Activated gamma-delta T cell treated with anti-CD3 and anti-CD28 coated beads, Interleukin-2, amount 50 U/mL, for 16 hours (primary cell): Measurements from ENCODE around the gene UBAC2.
"Not testable (repeated sequence)": the region's sequence is repeated elsewhere in the genome, so short reads cannot be mapped to it uniquely, and the experiment has no call there.

Source experiments
- DNase-seq: peaks from one replicate; pipeline ENCODE4 v3.0.0-alpha.2; 2020; ENCODE audit warnings: low read depth

Gene UBAC2

DNA sequence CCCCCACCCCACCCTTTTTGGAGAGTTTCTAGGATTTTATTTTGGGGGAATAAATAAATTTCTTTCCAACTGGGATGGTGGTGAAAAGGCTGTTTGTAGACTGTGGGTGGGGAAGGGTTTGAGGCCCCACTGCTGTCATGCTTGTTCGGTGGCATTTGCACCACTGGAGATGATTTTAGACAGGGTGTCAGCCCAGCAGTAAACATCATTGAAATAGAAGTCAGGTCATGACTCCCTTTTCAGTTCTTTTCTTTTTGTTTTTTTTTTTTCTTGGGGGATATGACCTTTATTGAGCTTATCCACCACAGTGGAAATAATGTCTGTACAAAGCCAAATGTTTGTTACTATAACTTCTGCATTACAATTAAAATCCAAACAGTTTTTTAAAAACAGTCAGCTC lies 14.1 kb downstream of the UBAC2 start:
- no peak for DNase-seq

DNA sequence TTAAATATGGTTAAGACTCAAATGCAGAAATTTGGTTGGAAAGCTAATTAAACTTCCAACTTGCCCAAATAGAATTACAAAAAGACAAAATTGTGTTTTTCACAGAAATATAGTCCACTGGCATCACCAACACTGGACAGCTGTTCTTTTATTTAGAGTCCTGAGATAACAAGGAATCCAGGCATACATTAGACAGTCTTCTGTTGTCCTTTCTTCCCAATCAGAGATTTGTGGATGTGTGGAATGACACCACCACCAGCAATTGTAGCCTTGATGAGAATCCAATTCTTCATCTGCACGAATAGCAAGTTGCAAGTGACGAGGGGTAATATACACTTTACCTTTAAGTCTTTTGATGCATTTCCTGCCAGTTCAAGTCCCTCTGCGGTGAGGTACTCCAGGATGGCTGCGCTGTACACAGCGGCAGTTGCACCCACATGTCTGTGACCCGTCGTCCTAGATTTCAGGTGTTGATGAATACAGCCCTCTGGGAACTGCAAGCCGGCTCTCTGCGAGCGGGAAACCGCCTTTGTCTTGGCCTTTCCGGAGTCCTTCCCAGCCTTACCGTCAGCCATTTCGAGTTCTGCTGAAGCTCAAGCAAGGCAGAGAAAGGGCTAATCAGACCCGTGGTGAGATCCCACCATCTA lies 14.7 kb downstream of the UBAC2 start:
- DNase-seq: peak; percentile 35

DNA sequence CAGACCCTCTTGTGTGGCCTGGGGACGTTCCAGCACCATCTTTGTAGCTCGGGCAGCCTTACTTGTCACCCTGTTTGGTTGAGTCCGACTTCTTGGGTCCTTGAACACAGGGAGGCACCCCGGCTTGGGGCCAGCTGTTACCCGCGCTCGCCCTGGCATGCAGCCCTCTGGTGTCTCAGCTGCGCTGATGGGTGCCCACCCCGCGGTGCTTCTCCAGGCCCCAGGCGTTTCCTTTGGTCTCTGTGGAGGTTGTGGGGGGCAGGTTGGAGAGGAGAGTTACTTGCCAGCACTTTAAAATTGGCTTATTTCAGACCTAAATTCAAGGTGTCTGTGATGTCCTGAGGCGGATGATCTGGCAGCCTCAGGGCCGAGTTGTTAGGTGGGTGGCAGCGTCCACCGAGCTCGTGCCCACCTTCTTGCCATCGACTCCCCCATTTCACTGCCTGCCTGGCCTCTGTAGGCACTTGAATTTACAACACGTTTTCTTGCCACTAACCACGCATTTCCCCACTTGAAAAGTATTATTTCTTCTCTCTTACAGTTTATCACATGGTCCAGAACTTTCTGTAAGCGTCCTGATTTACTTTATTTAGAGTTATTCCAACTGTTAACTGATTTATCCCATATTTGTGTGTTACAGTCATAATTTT lies 16.9 kb downstream of the UBAC2 start:
- DNase-seq: no peak

DNA sequence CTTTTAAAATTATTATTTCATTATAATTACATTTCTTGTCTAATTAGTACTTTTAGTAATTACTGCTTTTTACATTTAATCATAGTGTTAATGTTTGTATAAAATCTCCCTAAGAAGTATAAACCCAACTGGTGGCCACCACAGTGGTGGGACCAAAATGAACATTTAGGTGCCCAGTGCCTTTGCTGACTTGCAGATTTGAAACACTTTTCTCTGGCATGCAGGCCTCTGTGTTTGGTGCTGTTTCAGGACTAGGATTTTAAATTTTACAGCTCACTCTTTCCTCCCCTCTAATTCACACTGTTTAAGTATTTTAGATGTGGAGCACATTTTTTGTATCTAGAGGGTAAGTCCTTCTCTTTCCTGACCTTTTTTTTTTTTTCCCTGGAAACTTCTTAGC lies 17.5 kb downstream of the UBAC2 start:
- no peak for DNase-seq

DNA sequence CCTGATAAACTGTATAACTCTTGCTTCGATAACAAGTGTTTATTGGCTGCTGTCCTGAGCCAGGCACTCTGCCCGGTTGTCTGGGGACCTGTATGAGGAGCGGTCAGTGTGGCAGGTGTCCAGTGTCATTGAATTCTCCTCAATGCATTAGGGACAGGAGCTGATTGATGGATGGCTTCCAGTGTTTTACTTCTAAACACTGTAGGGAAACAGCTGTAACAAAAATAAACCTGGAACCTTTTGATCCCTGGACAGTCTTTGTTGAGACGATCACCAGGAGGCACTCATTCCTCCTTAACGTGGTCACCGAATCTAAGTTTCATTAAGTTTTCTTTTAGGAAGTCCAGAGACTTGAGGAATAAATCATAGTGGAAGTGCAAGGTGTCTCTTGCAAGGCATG lies 17.9 kb downstream of the UBAC2 start:
- no peak for DNase-seq

DNA sequence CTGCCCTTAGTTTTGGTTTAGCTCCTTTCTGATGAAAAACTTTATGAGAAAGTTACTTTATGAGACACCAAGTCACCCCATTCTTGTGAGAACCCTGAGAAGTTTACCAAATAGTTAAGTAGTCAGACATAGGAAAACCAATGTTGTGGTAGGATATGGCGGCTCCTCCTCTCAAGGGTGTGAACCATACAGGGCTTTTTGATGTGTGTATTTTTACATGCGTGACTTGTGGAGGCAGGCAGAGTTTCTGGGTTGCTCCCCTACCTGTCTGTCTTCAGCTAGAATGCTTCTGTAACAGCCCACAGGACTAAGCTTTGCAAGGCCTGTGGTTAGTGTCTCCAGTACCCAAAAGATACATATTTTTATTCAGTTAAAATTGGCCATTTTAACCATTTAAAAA lies 18.3 kb downstream of the UBAC2 start:
- DNase-seq: peak; percentile 49

DNA sequence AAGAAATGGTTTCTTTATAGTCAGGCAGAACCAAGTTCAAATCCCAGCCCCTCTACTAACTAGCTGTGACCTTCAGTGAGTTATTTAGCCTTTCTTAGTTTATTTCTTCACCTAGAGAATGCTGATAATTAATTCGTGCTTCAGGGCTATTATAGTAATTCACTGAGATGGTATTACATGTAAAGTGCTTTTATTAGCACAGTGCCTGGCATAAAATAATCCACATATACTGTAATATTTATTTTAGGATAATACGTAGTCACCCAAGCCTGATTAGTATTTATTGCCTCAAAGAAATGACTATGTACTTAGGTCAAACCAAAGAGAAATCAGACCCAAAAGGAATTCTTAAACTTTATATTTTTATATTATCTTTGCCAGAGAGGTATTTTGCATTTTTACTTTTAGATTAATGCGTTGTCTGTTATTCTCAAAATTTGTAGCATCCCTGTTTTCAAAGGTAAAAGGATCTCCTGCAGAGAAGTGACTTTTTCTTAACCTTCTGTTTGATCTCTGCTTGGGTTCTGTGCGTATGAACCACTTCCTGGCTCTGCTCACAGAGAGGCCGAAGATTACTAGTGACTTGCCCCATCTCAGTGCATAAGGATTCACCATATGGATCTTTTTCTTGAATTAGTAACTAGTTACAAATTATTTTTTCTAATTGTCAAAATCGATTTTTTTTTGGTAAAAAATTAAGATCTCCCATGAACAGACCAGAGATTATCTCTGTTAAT lies 19.7 kb downstream of the UBAC2 start:
- DNase-seq: no peak

DNA sequence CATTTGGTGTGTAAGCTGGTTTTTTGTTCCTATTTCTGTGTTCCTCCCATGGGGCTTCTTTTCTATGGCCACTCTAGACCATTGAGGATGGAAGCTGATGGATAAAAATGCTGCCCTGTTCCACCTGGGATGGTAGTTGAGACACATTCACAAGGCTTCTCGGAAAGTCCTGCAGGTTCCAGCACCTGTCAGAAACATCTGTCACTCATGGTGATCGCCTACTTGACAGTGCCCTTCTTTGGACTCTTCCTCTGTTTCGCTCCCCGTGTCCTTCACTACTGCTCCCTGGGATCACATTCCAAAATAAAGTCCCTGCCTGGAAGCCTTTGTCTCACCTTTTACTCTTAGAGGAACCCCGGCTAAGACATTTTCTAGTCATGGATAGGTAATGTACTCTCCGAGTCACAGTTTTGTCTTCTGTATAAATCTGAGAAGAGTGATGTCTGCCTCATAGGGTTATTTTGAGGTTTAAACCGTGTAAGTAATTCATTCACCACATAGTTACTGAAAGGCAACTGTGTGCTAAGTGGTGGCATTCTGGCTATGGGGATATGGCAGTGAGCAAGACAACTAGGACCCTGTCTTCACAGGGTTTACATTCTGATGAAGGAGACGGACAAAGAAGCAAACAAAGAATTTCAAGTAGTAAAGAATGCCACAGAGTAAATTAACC lies 21.0 kb downstream of the UBAC2 start:
- DNase-seq: no peak

DNA sequence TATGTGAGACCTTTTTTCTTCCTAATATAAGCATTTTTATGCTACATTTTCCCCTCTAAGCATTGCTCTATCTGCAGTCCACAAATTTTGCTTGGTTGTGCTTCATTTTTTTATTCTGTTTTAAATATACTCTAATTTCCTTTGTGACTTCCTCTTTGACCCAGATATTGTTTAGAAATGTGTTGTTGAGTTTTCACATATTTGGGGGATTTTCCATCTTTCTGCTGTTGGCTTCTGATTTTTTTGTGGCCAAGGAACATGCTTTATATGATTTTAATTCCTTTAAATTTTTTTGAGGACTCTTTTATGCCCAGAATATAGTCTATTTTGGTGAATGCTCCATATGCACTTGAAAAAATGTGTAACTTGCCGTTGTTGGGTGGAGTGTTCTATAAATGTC lies 22.9 kb downstream of the UBAC2 start:
- DNase-seq: no peak

DNA sequence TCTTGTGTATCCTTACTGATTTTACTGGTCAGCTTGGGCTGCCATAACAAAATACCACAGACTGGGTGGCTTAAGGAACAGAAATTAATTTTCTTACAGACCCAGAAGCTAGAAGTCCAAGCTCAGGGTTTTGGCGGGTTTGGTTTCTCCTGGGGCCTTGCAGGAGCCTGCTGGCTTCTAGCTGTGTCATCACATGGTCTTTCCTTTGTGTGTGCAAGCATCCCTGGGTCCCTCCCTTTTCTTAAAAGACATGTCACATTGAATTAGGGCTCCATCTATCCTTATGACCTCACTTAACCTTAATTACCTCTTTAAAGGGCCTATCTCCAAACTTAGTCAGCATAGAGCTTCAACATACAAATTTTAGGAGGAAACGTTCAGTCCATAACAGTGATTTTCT lies 23.4 kb downstream of the UBAC2 start:
- DNase-seq: no peak

DNA sequence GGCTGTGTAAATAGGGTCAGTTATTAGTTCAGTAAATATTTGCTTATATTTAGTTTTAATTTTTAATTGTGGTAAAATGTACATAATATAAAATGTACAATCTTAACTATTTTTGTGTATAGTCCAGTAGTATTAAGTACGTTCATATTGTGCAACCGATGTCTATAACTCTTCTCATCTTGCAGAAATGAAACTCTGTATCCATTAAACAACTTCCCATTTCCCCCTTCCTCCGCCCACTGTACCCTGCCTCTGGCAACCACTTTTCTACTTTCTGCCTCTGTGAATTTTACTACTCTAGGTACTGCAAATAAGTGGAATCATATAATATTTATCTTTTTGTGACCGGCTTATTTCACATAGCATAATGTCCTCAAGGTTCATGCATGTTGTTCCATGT lies 24.4 kb downstream of the UBAC2 start:
- DNase-seq: no peak

DNA sequence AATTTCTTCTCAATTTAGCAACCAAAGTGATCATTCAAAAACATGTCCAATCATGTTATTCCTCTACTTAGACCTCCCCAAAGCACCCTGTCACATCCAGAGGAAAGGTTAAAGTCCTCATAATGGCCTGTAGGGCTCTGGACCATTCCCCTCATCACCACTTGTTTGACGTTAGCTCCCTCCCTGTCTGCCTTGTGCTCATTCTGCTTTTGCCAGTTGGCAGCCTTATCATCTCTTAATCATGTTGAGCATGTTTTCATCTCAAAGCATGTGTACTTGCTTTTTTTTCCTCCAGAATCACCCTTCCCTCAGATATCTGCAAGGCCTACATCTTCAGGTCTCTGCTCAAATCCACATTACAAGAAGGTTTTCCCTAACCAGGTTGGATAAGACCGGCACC lies 25.9 kb downstream of the UBAC2 start:
- DNase-seq: no peak

DNA sequence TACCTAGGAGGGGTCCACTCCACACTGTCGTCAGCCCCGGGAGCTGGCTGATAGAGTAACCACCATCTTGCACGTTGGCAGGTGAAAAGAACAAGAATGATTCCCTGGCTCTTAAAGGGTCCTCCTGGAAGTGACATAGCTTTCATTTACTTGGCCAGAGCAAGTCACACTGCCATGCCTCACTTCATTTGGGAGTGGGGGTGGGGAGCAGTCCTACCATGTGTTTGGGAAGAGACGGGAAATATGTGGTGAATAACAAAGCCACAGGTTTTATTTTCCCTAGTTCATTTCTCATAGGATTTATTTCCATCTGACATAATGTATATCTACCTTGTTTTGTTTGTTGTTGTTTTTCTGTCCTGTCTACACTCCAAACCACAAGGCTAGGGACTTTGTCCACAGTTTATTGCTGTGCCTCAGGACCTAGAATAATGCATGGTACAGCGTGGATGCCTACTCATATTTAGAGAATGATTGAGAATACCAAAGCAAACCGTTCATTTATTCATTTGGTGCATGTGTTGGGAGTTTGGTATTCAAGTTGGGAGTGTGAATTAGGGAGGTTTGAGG lies 26.8 kb downstream of the UBAC2 start:
- no peak for DNase-seq

DNA sequence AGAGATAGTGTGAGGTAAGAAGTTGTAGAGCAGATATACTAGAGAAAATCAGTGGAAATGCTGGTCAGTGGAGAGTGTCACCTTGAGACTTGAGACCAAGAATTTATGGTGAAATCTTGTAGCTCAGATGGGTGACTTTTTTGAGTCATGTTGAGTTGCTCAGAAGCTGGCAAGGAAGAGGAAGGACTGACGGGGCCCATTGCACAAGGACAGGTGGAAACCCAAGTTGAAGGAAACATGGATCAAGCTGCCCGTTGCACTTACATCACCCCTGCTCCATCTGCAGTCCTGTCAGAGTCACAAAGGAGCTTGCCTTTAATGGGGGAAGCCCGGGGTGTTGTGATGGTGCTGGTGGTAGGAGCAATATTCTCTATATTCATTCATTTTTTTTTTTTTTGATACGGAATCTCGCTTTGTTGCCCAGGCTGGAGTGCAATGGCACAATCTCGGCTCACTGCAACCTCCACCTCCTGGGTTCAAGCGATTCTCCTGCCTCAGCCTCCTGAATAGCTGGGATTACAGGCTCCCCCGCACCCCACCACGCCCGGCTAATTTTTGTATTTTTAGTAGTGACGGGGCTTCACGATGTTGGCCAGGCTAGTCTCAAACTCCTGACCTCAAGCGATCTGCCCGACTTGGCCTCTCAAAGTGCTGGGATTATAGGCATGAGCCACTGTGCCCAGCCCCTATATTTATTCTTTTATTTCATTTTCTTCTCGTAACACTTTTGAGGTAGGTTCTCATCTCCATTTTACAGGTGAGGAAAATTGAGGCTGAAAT lies 27.4 kb downstream of the UBAC2 start:
- no peak for DNase-seq

DNA sequence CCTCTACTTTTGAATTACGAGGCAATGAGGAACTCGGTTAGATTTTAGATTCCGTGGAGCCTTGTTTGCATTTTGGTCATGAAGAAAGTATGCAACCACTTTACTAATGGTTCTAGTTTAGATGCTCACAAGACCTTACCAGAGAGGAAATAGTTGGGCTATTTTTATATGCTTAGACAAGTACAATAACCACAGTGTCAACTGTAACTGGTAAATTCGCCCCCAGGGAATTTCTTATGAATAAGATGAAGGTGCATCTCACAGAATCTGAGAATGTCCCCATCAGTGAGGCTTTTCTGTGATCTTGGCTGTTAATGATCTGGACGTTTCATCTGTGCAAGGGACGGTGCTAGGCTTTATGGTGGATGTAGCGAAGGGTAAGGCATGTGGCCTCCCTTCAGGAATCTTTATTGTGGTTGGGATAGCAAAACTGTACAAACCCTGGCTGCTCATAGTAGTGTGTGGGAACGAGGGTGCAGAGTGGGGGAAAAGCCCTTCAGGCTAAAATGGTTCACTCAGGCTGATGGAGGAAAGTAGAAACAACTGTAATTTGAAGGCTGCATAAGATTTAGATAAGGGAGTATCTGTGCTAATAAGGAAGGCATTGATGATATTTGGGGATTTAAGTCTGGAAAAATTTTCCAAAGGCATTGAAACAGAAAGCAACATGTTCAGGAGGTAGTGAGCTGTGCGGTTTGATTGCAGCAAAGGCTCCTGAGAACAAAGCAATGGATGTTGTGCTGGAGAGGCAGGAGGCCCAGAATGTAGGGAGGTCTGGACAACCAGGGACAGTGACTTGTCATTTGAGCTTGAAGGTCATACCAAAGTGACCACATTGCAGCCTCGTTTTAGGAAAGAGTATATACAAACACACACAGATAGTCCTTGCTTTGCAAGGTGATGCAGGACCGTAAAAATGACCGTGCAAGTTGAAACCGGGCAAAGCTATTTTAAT lies 28.4 kb downstream of the UBAC2 start:
- DNase-seq: no peak

DNA sequence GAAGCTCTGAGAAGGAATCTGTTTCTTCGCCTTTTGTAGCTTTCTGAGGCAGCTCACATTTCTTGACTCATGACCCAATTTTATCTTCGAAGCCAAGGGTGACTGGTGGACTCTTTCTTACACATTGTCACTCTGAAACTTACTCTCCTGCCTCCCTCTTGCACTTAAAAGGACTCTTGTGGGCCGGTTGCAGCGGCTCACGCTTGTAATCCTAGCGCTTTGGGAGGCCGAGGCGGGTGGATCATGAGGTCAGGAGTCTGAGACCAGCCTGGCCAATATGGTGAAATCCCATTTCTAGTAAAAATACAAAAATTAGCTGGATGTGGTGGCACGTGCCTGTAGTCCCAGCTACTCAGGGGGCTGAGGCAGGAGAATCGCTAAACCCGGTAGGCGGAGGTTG lies 29.9 kb downstream of the UBAC2 start:
- DNase-seq: not testable (repeated sequence)

DNA sequence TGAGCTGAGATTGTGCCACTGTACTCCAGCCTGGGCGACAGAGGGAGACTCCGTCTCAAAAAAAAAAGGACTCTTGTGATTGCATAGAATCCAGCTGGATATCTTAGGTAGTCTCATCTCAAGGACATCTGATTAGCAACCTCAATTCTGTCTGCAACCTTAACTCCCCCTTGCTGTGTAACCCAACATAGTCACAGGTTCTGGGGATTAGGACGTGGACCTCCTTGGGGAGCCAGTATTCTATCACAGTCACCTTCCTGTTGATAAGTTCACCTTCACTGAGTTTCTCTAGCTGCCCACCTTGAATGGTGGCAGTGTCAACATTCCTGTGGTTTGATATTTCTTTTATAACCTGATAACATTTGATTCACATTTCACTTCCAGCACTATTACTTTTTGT lies 30.3 kb downstream of the UBAC2 start:
- DNase-seq: no peak

DNA sequence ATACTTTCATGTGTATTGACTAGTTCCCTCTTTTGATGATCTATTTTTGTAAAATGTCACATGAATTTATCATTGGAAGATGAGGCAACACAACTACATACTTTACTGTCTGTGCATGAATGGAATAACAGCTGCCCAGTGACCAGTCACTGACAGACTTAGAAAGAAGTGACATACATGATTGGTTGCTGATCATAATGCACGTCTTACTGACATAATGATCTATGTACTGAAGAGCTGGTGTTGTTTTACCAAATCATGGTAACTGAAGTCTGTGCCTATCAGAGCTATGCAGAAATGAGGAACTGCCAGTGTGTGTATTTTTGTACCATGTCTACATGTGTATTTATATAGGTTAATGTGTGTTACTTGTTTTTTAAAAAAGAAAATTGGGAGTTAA lies 31.1 kb downstream of the UBAC2 start:
- no peak for DNase-seq

DNA sequence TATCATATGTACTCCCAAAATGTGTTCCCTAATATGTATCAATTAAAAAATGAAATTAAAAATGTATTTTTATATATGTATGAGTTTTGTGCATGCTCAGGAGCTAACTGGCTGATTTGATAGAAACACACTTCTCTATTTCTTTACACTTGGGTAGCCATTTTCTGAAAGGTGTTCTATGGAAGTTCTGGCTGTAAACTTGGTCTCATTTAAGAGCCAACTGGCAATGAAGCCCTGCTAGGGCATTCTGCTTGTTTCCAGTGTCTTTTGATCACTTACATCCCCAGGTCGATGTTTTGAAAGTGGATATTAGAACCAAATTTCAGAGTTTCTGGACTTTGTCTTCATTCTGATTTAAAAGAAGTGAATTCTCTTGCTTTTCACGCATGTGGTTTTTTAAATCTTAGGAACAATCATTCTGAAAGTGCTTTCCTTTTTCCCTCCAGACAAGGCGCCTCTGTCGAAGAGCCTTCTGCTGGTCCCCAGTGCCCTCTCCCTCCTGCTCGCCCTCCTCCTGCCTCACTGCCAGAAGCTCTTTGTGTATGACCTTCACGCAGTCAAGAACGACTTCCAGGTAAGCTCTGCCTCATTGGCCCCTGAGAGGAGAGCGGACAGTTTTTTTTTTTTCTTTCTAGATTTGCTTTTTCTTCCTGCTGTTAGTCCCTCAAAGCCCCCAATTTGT lies 37.5 kb downstream of the UBAC2 start:
- no peak for DNase-seq

DNA sequence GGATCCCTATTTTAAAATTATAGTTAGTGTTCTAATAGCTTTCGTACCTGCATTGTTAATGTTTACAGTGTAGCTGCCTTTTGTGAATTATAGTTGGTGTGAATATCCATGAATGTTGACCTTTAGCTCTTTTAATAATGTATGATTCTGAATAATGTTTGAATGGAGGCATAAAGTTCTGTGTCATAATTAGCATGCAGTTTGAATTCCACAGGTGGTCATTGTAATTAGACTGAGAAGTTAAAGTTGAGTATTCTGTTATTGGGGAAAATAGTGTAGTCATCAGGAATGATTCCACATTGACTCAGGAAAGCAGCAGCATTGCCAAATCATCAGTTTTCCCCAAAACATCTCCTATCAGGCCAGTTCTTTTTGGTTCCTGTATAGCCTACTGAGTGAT lies 45.4 kb downstream of the UBAC2 start:
- DNase-seq: no peak
